ENCODE results near the gene CFHR5. TPM values are rescaled to one million over a fixed set of nuclear protein-coding genes. Genes with fewer than 3 reads are reported as not detected.

CFHR5 gene
- total RNA-seq, 1 donor from 2014 or later: not detected

DNA sequence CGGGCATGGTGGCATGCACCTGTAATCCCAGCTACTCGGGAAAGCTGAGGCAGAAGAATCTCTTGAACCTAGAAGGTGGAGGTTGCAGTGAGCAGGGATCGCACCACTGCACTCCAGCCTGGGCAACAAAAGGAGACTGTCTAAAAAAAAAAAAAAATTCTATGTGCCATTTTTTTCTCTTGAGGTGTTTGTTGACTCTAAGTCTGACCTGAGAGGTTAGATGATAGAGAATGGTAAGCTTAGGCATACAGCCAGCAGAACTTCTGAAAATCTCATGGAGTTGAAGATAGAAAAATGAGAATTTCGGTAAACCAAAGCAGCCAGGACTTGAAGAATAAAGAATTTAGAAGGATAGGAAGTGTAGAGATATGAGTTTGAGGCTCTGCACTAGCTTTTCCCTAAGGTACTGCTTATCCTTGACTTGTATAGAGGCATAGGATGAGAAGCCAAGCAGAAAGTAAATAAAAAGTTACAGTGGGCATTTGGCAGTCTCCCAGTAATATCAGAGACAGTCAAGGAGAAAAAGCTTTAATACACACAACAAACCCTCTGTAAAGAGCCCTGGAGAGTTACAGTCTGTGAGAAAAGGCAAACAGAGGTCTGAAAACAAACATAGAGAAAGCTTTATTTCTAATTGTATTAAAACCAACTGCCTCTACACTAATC is 65.5 kb downstream of the CFHR5 start:
- Histone ChIP-seq H3K27me3 (ENCODE audit: control insufficient read depth in 3 of 3, insufficient read depth in 3 of 3, low read length in 3 of 3) (no peaks in the 10 kb centered on the region), H3K4me1 (ENCODE audit: control insufficient read depth in 3 of 3, insufficient read depth in 3 of 3, low read length in 3 of 3) (no peaks in the 10 kb centered on the region), H3K9ac (ENCODE audit: low read depth in 1 of 3, low read length in 3 of 3) (no peak overlapping the region), H3K36me3 (ENCODE audit: control insufficient read depth in 3 of 3, insufficient read depth in 3 of 3, low read length in 3 of 3) (no peaks in the 10 kb centered on the region), H3K9me3 (ENCODE audit: control insufficient read depth in 3 of 3, low read length in 3 of 3) (no peaks in the 10 kb centered on the region), H3K27ac (ENCODE audit: low read depth, low read length) (no peak overlapping the region), H3K4me3 (ENCODE audit: low read length in 3 of 3) (no peak overlapping the region)

DNA sequence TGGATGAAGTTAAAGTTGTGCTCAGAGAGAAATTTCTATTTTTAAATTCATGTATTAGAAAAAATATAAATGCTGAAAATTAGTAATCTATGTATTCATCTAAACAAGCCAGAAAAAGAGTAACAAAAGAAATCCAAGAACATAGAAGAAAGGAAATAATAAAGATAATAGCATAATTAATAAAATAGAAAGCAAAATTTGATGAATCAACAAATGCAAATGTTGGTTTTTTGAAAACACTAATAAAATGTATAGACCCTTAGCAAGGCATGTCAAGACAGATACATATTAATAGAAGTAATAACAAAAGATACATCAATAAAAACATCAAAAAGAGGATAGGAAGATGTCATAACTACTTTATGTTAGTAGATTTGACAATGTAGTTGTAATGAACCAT is 71.7 kb downstream of the CFHR5 start:
- Histone ChIP-seq H3K27ac (ENCODE audit: low read depth, low read length) (no peak overlapping the region), H3K9ac (ENCODE audit: low read depth in 1 of 3, low read length in 3 of 3) (no peak overlapping the region), H3K4me1 (ENCODE audit: control insufficient read depth in 3 of 3, insufficient read depth in 3 of 3, low read length in 3 of 3) (no peaks in the 10 kb centered on the region), H3K9me3 (ENCODE audit: control insufficient read depth in 3 of 3, low read length in 3 of 3) (no peaks in the 10 kb centered on the region), H3K27me3 (ENCODE audit: control insufficient read depth in 3 of 3, insufficient read depth in 3 of 3, low read length in 3 of 3) (no peaks in the 10 kb centered on the region), H3K36me3 (ENCODE audit: control insufficient read depth in 3 of 3, insufficient read depth in 3 of 3, low read length in 3 of 3) (no peaks in the 10 kb centered on the region), H3K4me3 (ENCODE audit: low read length in 3 of 3) (no peak overlapping the region)

Small RNAs within 50 kb of the gene (small RNA-seq; reads per million reads assigned to genes)
- not detected for gene AL139418.1

Other genes with a start within 250 kb of the CFHR5 start
- 1.0 TPM for gene CFHR3, start 202.7 kb upstream of the CFHR5 start, total RNA-seq
- gene CFHR1, start 157.8 kb upstream of the CFHR5 start, total RNA-seq: 1.6 TPM
- not detected for gene CFHR4, start 89.5 kb upstream of the CFHR5 start, total RNA-seq
- gene CFHR2, start 33.8 kb upstream of the CFHR5 start, total RNA-seq: not detected
- not detected for gene F13B, start 89.7 kb downstream of the CFHR5 start, total RNA-seq
- 5.7 TPM for gene ASPM, start 169.1 kb downstream of the CFHR5 start, total RNA-seq
- gene ZBTB41, start 223.7 kb downstream of the CFHR5 start, total RNA-seq: 9.9 TPM